ENCODE data around the gene NR2F6.
A peak's percentile ranks its signal among the peaks of the same experiment; 100 is the strongest.

The NR2F6 gene

DNA sequence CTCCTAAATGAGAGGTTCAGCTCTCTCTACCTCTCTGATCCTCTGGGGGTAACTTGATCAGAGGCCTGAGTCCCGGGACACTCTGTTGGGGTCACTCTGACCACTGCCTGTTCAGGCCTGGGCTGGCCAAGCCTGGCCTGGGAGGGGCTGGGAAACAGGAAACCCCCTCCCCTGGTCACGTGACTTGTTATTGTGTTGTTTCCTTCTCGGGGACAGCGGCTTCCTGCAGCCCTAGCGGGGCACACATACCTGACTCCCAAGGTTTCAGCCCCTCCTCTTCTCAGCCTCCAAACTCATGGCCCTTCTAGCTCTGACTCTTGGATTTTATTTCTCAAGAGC lies 18.9 kb upstream of the NR2F6 start, which contains the start of gene USHBP1:
TSS of gene USHBP1 (minus strand) at position 105 of the 339 bp plus-strand sequence. CDS start 446 bp downstream, outside the sequence.
- DNase-seq, result no peak

GRCh38 chr19:17263712-17264640 lies 18.3 kb upstream of the NR2F6 start:
- DNase-seq, result no peak

DNA sequence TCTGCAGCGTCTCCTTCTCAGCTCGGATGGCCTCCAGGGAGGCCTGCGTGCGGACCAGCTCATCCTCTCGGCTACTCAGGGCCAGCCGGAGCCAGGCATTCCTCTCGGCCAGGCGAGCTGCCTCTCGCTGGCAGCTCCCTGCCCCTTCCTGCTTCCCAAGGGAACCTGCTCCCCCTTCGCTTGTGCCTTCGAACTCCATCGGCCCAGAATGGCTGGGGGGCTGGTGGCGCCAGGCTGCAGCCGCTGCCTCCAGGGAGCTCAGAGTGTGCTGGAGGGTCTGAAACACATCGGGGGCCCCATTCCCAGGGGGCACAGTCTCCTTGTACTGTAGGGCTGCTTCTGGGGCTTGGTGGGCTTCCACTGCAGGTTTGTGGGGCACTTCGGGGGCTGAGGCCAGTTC lies 16.8 kb upstream of the NR2F6 start:
- DNase-seq, result no peak

- DNase-seq, result peak in 30 of 58 donors; percentile 3 to 60 (median 21)
Measured at GRCh38 chr19:17260842-17261325, 15.2 kb upstream of the NR2F6 start.

GRCh38 chr19:17259934-17260333 lies 14.2 kb upstream of the NR2F6 start:
- no peak for DNase-seq

DNA sequence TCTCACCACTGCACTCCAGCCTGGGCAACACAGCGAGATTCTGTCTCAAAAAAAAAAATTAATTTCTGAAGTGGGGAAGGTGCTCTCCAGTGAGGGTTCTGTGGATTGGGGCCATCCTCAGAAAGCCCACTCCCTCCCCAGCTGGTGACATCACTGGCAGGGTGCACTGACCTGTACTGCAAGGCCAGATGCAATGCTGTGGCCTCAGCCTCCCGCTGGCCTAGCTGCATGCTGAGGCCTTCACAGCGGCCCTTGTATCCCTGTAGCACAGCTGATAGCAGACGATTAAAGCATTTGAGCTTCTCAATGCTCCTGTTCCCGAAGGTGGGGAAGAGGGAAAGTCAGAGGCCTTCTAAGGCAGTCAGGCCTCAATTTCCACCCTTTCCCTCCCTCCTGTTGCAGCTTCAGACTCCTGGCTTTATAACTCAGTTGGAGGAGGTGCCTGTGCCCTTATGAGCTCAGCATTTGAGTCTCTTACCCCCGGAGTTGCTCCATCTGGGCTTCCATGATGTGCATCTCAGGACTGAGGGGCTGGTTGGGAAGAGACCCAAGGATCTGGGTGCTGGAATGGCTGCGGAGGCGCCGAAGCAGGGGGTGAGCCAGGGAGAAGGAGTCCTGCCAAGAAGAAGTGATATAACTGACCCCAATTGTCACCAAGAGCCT lies 13.5 kb upstream of the NR2F6 start:
- DNase-seq, result no peak

GRCh38 chr19:17256130-17256529 lies 10.4 kb upstream of the NR2F6 start:
- DNase-seq, result no peak

DNA sequence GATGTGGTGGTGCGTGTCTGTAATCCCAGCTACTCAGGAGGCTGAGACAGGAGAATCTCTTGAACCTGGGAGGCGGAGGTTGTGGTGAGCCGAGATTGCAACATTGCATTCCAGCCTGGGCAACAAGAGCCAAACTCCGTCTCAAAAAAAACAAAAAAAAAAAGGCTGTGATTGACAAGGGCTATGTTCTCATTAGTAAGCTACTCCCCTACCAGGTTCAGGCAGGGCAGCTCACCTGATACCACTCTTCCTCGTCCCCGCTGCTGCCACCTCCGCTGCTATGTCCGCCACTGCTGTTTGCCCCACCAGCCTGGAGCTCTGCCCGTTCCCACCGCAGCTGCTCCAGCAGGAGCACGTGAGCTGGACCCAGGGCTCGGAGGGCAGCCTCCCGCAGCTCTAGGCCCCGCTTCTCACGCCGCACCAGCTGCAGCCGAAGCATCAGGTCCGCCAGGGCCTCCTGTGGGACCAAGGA lies 9.5 kb upstream of the NR2F6 start:
- DNase-seq, result no peak

DNA sequence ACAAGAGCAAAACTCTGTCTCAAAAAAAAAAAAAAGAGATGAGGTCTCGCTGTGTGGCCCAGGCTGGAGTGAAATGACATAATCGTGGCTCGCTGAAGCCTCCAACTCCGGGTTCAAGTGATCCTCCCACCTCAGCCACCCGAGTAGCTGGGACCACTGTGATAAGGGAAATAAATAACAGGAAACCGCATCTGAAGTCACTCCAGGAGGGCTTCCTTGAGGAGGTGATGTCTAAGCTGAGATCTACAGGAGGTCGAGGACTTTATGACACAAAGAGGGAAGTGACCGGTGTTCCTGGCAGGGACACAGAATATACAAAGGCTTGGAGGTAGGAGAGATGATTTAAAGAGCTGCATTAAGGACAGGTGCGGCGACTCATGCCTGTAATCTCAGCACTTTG lies 8.9 kb upstream of the NR2F6 start:
- no peak for DNase-seq

GRCh38 chr19:17249887-17250548 lies 4.3 kb upstream of the NR2F6 start:
- no peak for DNase-seq

- DNase-seq, result no peak
Measured at GRCh38 chr19:17248011-17248776, 2.5 kb upstream of the NR2F6 start.

GRCh38 chr19:17246681-17247425 lies 1.1 kb upstream of the NR2F6 start:
- peak in 10 of 58 donors; percentile 15 to 49 (median 35) for DNase-seq

GRCh38 chr19:17244618-17245534 lies 843 bp downstream of the NR2F6 start:
- DNase-seq, result peak in 3 of 58 donors; percentile 4 to 28 (median 22)

DNA sequence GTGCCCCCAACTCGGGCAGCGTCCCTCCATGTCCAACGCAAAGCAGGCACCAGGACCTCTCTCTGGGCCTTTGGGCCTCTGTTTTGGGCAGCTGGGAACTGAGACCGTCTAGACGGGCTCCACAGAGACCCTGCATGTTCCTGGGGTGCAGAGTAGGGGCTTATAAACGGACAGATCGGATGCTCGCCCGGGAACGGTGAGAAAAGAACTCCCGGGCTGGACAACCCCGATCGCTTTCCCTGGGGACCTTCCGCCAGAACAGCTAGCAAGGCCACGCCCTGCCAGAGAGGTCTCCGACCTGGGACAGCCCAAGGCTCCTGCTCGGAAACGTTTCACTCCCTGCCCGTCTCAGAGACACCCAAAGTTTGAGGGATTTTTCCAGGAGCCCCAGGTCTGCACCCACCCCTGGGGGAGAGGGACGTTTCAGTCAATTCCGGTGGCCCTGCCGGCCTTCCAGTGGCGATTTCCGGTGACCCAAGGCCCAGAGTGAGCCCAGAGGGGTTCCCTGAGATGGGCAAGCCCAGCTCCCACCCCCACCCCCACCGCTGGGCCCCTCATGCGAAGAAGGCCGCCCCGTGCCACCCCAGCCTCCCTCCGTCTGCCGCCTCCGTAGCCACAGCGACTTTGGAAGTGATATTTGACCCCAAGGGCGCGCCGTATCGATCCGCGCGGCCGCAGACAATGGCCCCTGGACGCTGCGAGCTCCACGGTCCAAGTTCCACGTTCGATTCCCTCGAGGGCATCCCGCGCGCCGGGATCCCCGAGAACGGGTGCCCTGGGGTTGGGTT lies 1.7 kb downstream of the NR2F6 start:
- DNase-seq, result peak in 3 of 58 donors; percentile 8 to 18 (median 11)

DNA sequence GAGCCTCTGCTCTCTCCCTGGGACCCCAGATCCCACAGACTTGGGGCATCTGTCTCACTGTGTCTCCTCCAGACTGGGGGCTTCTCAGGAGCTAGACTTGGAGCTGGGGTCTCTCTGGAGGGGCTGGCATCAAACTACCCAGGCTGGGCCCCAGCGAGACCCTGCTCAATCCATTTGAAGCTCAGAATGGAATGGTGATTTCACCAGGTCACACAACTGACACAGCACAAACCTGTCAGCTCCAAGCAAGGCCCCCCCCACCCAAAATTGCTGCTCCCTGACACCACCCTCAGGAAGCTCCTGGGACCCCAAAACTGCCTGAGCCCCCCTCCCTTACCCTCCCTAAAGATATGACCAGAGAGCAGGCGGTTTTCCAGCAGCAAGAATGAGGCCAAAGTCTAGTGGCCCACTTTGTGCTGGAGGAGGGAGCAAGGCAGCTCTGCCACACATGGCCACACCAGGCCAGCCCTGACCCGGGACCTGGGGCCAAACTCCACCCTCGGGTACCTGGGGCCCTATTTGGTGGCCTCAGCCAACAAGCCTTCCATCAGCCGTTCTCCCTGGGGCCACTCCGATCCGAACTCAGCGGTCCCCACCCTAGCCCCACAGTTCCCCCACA lies 2.4 kb downstream of the NR2F6 start:
- DNase-seq, result peak in 1 of 58 donors; percentile 11

GRCh38 chr19:17242431-17243208 lies 3.1 kb downstream of the NR2F6 start:
- DNase-seq, result no peak

Data from anterior cingulate cortex (tissue), 58 donors.